Camera-type eye (tissue), 1 donor: ENCODE data around the gene TPCN2. TPM values are rescaled to one million over a fixed set of nuclear protein-coding genes. Genes with fewer than 3 reads are reported as not detected.

Experiments
- total RNA-seq: library from RNA; depleted of rRNA; stranded (reverse); fragments of >200 nt; gene quantifications from one replicate; pipeline ENCODE4 v1.2.3, GENCODE V29; 2014

Gene TPCN2
- total RNA-seq, result 17.0 TPM

DNA sequence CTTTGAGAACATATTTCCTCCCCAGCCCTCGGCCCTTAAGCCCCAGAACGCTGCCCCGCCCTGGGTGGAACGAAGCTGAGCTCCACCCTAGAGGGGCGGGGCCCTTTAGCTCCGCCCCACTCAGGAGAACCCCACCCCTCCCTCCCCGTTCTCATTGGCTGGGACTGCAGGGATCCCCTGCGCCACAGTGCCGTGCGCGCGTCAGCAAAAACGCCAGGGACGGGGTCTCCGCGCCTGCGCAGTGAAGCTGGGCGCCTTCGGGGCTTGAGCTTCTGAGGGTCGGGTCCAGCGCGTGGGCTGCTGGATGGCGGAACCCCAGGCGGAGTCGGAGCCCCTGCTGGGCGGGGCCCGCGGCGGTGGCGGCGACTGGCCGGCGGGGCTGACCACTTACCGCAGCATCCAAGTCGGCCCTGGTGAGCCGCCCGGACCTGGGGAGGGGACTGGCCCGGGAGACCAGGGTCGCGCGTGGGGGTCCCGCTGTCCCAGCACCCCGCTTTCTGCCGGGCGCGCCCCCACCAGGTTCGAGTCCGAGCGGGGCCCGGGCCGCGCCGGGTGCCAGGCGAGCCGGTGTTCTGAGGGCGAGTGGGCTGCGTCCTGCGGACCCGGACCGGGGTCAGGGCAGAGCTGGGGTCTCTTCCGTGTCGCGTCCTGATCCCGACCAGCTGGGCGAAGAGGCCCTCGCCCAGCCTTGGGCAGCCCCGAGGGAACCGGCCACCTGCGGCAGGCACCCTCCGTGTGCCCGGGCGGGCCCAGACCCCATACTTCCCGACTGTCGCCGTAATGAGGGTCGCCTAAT, at the start of gene TPCN2:
Gene TPCN2, plus strand, starts transcription at position 239 of the 796 bp plus-strand sequence. Its CDS starts 66 bp downstream, at position 305.

GRCh38 chr11:69013009-69013951, 35.5 kb upstream of the TPCN2 start, which contains the start of gene MRGPRF:
Gene MRGPRF, minus strand, starts transcription at chr11:69013246. Its CDS starts 3,345 bp downstream, at chr11:69009901.

GRCh38 chr11:69155302-69156234, 106.8 kb downstream of the TPCN2 start, which contains the start of gene SMIM38:
Gene SMIM38, plus strand, starts transcription at chr11:69155935. Its CDS starts 1,912 bp downstream, at chr11:69157847.

Other genes with a start within 250 kb of the TPCN2 start
- gene CPT1A, start 207.0 kb upstream of the TPCN2 start, total RNA-seq, result 34.4 TPM
- 33.3 TPM for gene MRPL21, start 145.1 kb upstream of the TPCN2 start, total RNA-seq
- gene IGHMBP2, start 145.0 kb upstream of the TPCN2 start, total RNA-seq, result 18.7 TPM
- not detected for gene MRGPRD, start 67.9 kb upstream of the TPCN2 start, total RNA-seq
- 14.6 TPM for gene MRGPRF, start 35.7 kb upstream of the TPCN2 start, total RNA-seq
- gene SMIM38, start 107.0 kb downstream of the TPCN2 start, total RNA-seq, result 2.0 TPM
- not detected for gene MYEOV, start 245.2 kb downstream of the TPCN2 start, total RNA-seq